Keratinocyte (primary cell): ENCODE measurements around the gene SPATA4. TPM values are rescaled to one million over a fixed set of nuclear protein-coding genes. Genes with fewer than 3 reads are reported as not detected.

Experiments
- DNase-seq: peaks from one replicate; pipeline ENCODE4 v3.0.0-alpha.2; 2011; ENCODE audit warnings: low read depth, missing footprints, low spot score
- FAIRE-seq: peaks from 2 replicates; lab custom pipeline; 2011; peaks lifted over from hg19 to GRCh38; lab: Jason Lieb, UNC
- H2AFZ ChIP-seq: 2 replicates; pipeline ENCODE4 v1.6.0; 2012; ENCODE audit warnings: low read length, control low read depth, inconsistent platforms; ENCODE audit not compliant: control insufficient read depth
- H3K27ac ChIP-seq: 2 replicates; pipeline ENCODE4 v1.5.1; 2011; ENCODE audit warnings: low read length; ENCODE audit not compliant: control insufficient read depth, insufficient read depth
- H3K27me3 ChIP-seq: 3 replicates; pipeline ENCODE4 v1.6.0; 2011; ENCODE audit warnings: low read length; ENCODE audit not compliant: control insufficient read depth, insufficient read depth; ENCODE audit errors: extremely low read depth
- H3K36me3 ChIP-seq, 2 experiments: 2 replicates in 1 of 2; 3 replicates in 1 of 2; pipeline ENCODE4 v1.5.1; 2011; ENCODE audit warnings: low read length in 2 of 2, mild to moderate bottlenecking in 1 of 2; ENCODE audit not compliant: control insufficient read depth in 2 of 2, insufficient read depth in 2 of 2; ENCODE audit errors: extremely low read depth in 1 of 2
- H3K4me1 ChIP-seq: 3 replicates; pipeline ENCODE4 v1.5.1; 2011; ENCODE audit warnings: low read length; ENCODE audit not compliant: control insufficient read depth, insufficient read depth; ENCODE audit errors: extremely low read depth
- H3K4me2 ChIP-seq: 3 replicates; pipeline ENCODE4 v1.6.0; 2011; ENCODE audit warnings: low read depth, low read length; ENCODE audit not compliant: control insufficient read depth, insufficient read depth; ENCODE audit errors: extremely low read depth
- H3K4me3 ChIP-seq, 3 experiments: fragments of 200-600 bp in 1 of 3; sonication (generic) in 1 of 3; 2 replicates in 2 of 3; 3 replicates in 1 of 3; pipeline ENCODE4 v1.5.1; 2011 to 2016; ENCODE audit warnings: low read length in 3 of 3, mild to moderate bottlenecking in 3 of 3, control low read depth in 2 of 3, inconsistent platforms in 1 of 3, low read depth in 1 of 3, mixed read lengths in 1 of 3, mixed run types in 1 of 3, moderate library complexity in 1 of 3; ENCODE audit not compliant: control insufficient read depth in 2 of 3, insufficient read depth in 2 of 3; ENCODE audit errors: extremely low read depth in 1 of 3
- H3K79me2 ChIP-seq: 2 replicates; pipeline ENCODE4 v1.6.0; 2012; ENCODE audit warnings: low read length; ENCODE audit not compliant: control insufficient read depth, insufficient read depth
- H3K9ac ChIP-seq: 3 replicates; pipeline ENCODE4 v1.6.0; 2011; ENCODE audit warnings: low read length; ENCODE audit not compliant: control insufficient read depth, insufficient read depth; ENCODE audit errors: extremely low read depth
- H3K9me1 ChIP-seq: 3 replicates; pipeline ENCODE4 v1.6.0; 2011; ENCODE audit warnings: low read length; ENCODE audit not compliant: control insufficient read depth, insufficient read depth; ENCODE audit errors: extremely low read depth
- H3K9me3 ChIP-seq: 2 replicates; pipeline ENCODE4 v1.5.1; 2012; ENCODE audit warnings: low read depth, low read length; ENCODE audit not compliant: control insufficient read depth
- H4K20me1 ChIP-seq: 3 replicates; pipeline ENCODE4 v1.6.0; 2011; ENCODE audit warnings: low read length; ENCODE audit not compliant: control insufficient read depth, insufficient read depth; ENCODE audit errors: extremely low read depth
- EZH2 ChIP-seq: IDR thresholded peaks from one replicate; pipeline ENCODE4 v1.6.1; 2012; ENCODE audit warnings: inconsistent platforms, mild to moderate bottlenecking, low read length, moderate library complexity
- dilution Hi-C: fragments of 300-500 bp; cut with MboI; formaldehyde crosslinking; loops from one replicate; pipeline ENCODE4 v1.7.0; 2020; ENCODE audit warnings: low sequenced_read_pairs; ENCODE audit not compliant: extremely low pct_ligation_motif_present
- polyA plus RNA-seq, 5 experiments: library from polyadenylated mRNA; depleted of rRNA in 3 of 5; stranded (reverse) in 3 of 5; stranded (forward) in 1 of 5; unstranded in 1 of 5; fragments of >200 nt; gene quantifications; 1 replicate in 1 of 5; 2 replicates in 3 of 5; 3 replicates in 1 of 5; pipeline versions ENCODE4 v1.2.1 to v1.2.3, GENCODE V29; 2011 to 2012; ENCODE audit warnings: missing spikeins in 2 of 5, low read depth in 1 of 5, low replicate concordance in 1 of 5
- TF ChIP-seq, protein P1 (sequence below), 3 experiments: IDR thresholded peaks in 1 of 3; conservative IDR thresholded peaks in 1 of 3; optimal IDR thresholded peaks in 1 of 3; 2 replicates in 2 of 3; 3 replicates in 1 of 3; pipeline versions ENCODE3 to v1.5.1; 2011; ENCODE audit warnings: low read length in 3 of 3, mild to moderate bottlenecking in 3 of 3, moderate library complexity in 2 of 3, control low read depth in 1 of 3, inconsistent platforms in 1 of 3; ENCODE audit not compliant: insufficient read depth in 2 of 3; ENCODE audit errors: extremely low read depth in 1 of 3

Gene SPATA4
- polyA plus RNA-seq, 1 donor (not counting 4 experiments of a cell fraction or from before 2014, with no cell fraction given), result 0.12 TPM

DNA sequence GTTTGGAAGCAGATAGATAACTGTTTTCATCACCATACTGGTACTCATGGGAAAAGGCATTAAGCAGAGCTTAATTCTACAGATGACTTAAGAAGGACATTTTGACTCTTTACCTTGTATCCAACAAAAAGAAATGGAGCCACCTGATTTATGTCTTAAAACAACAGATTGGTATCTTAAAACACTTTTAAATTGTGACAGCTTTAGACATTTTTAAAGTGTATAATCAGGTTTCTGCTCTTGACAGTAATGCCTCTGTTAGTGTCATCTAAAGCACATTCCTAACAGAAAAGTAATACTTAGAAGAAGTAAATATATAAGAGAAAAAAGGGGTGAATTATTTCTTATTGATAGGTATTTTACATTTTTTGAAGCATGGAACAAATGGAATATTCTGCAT is 55.9 kb downstream of the SPATA4 start:
- no peak overlapping the region for H3K27ac ChIP-seq
- dilution Hi-C loops, result no loop called here
- H3K9ac ChIP-seq, result no peak overlapping the region
- H4K20me1 ChIP-seq, result no peaks in the 10 kb centered on the region
- no peaks in the 10 kb centered on the region for H3K79me2 ChIP-seq
- H3K27me3 ChIP-seq, result no peaks in the 10 kb centered on the region
- no peak for TF ChIP-seq EZH2
- TF ChIP-seq, protein P1, sequence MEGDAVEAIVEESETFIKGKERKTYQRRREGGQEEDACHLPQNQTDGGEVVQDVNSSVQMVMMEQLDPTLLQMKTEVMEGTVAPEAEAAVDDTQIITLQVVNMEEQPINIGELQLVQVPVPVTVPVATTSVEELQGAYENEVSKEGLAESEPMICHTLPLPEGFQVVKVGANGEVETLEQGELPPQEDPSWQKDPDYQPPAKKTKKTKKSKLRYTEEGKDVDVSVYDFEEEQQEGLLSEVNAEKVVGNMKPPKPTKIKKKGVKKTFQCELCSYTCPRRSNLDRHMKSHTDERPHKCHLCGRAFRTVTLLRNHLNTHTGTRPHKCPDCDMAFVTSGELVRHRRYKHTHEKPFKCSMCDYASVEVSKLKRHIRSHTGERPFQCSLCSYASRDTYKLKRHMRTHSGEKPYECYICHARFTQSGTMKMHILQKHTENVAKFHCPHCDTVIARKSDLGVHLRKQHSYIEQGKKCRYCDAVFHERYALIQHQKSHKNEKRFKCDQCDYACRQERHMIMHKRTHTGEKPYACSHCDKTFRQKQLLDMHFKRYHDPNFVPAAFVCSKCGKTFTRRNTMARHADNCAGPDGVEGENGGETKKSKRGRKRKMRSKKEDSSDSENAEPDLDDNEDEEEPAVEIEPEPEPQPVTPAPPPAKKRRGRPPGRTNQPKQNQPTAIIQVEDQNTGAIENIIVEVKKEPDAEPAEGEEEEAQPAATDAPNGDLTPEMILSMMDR (optimal IDR thresholded peaks at IDR 0.05 in 1 of 3, IDR thresholded peaks at IDR 0.05 in 1 of 3, conservative IDR thresholded peaks at IDR 0.05 in 1 of 3; ENCODE audit: extremely low read depth in 1 of 3, insufficient read depth in 2 of 3, low read length in 3 of 3), result no peak
- FAIRE-seq (no peak), DNase-seq (no peak)
- no peaks in the 10 kb centered on the region for H3K4me1 ChIP-seq
- H2AFZ ChIP-seq, result no peak overlapping the region
- H3K36me3 ChIP-seq, result no peaks in the 10 kb centered on the region
- H3K9me1 ChIP-seq, result no peaks in the 10 kb centered on the region
- no peak overlapping the region for H3K4me3 ChIP-seq
- no peaks in the 10 kb centered on the region for H3K9me3 ChIP-seq
- H3K4me2 ChIP-seq, result no peak overlapping the region

DNA sequence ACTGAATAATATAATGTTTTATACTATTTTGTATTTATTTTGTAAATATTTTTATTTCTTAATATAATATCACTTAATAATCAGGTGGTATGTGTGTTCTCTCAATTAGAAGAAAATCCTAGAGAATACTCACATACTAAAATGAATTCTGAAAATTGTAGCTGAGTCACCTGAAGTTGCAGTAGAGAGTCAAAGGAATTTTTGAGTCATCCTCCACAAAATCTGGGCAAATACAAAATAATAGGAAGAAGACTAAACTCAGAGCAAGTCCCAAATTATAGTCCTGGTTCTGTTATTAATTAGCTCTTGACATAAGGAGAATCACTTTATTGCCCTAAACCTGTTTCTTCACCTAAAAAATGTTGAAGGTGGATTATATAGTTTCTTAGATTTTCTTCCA is 57.8 kb downstream of the SPATA4 start:
- TF ChIP-seq, protein P1 (optimal IDR thresholded peaks at IDR 0.05 in 1 of 3, IDR thresholded peaks at IDR 0.05 in 1 of 3, conservative IDR thresholded peaks at IDR 0.05 in 1 of 3; ENCODE audit: extremely low read depth in 1 of 3, insufficient read depth in 2 of 3, low read length in 3 of 3), result no peak
- TF ChIP-seq EZH2, result no peak
- H3K4me2 ChIP-seq, result no peak overlapping the region

More for the DNA sequence above, 57.8 kb downstream of the SPATA4 start:
- no peak overlapping the region for H3K9ac ChIP-seq
- H4K20me1 ChIP-seq, result no peaks in the 10 kb centered on the region
- dilution Hi-C loops, result no loop called here
- H3K27me3 ChIP-seq, result no peaks in the 10 kb centered on the region
- no peaks in the 10 kb centered on the region for H3K36me3 ChIP-seq
- H3K4me1 ChIP-seq, result no peaks in the 10 kb centered on the region
- no peaks in the 10 kb centered on the region for H3K9me1 ChIP-seq
- no peak overlapping the region for H2AFZ ChIP-seq
- no peak overlapping the region for H3K27ac ChIP-seq
- no peaks in the 10 kb centered on the region for H3K9me3 ChIP-seq
- H3K4me3 ChIP-seq, result no peak overlapping the region
- H3K79me2 ChIP-seq, result no peaks in the 10 kb centered on the region
- DNase-seq, result no peak
- no peak for FAIRE-seq
